K562 (cell line): ENCODE data around the gene MPHOSPH9. TPM values are rescaled to one million over a fixed set of nuclear protein-coding genes. Genes with fewer than 3 reads are reported as not detected.
A peak's percentile ranks its signal among the peaks of the same experiment; 100 is the strongest.

Experiments used
- ATAC-seq: fragments of 200-7000 bp; cut with Tn5 transposase; 3 replicates; pipeline ENCODE4 v1.9.1; 2020; ENCODE audit warnings: moderate library complexity
- BruUV-seq: library from RNA; stranded (reverse); fragments of 400-500 nt; replicated peaks from 2 replicates; lab custom pipeline; 2021; lab: Mats Ljungman, UMichigan
- CTCF ChIA-PET: fragments of 300-600 bp; formaldehyde crosslinking; extraction: SDS; loops from one replicate; lab custom pipeline; 2021; ENCODE audit warnings: low intra/inter-chr PET ratio; lab: Yijun Ruan, JAX
- POLR2A ChIA-PET: fragments of 300-600, 350-650 bp; sonication (Branson Sonifier 250); formaldehyde crosslinking; extraction: SDS; loops from one replicate; lab custom pipeline; 2021; ENCODE audit warnings: antibody characterized with exemption, inconsistent platforms; lab: Yijun Ruan, JAX
- DNase-seq, 4 experiments: peaks; one replicate each; pipeline versions ENCODE4 v3.0.0 to v3.0.0-alpha.2; 2011 to 2018; ENCODE audit warnings: low spot score in 3 of 4, mixed read lengths in 3 of 4; ENCODE audit errors: extremely low read depth in 1 of 4
- FAIRE-seq: peaks from 2 replicates; lab custom pipeline; 2011; peaks lifted over from hg19 to GRCh38; lab: Jason Lieb, UNC
- H2AFZ ChIP-seq: 2 replicates; pipeline ENCODE4 v1.6.0; 2011; ENCODE audit warnings: low read depth, low read length, control low read depth, inconsistent platforms
- H3K27ac ChIP-seq: fragments of 200-600 bp; 3 replicates; pipeline ENCODE4 v1.8.0; 2011; ENCODE audit warnings: low read depth, mild to moderate bottlenecking, control low read depth, inconsistent platforms, low read length, moderate library complexity, mixed read lengths; ENCODE audit errors: extremely low read depth
- H3K27me3 ChIP-seq, 2 experiments: fragments of 300-600 bp in 1 of 2; 2 replicates in 1 of 2; 3 replicates in 1 of 2; pipeline versions ENCODE4 v1.6.0 to v1.8.0; 2011; ENCODE audit warnings: inconsistent platforms in 2 of 2, low read length in 2 of 2, mild to moderate bottlenecking in 1 of 2, mixed read lengths in 1 of 2, moderate library complexity in 1 of 2; ENCODE audit not compliant: control insufficient read depth in 2 of 2, insufficient read depth in 2 of 2
- H3K36me3 ChIP-seq: fragments of 300-600 bp; 3 replicates; pipeline ENCODE4 v1.8.0; 2011; ENCODE audit warnings: mild to moderate bottlenecking, low read length, inconsistent platforms; ENCODE audit not compliant: control insufficient read depth, insufficient read depth
- H3K4me1 ChIP-seq, 2 experiments: fragments of 200-600 bp in 1 of 2; replicated peaks in 1 of 2; 2 replicates in 1 of 2; 3 replicates in 1 of 2; pipeline versions ENCODE4 v1.5.1 to v1.8.0; 2011; ENCODE audit warnings: inconsistent platforms in 2 of 2, low read length in 2 of 2, mild to moderate bottlenecking in 1 of 2, mixed read lengths in 1 of 2, moderate library complexity in 1 of 2; ENCODE audit not compliant: control insufficient read depth in 2 of 2, insufficient read depth in 2 of 2
- H3K4me2 ChIP-seq: 2 replicates; pipeline ENCODE4 v1.6.1; 2011; ENCODE audit warnings: low read length, control low read depth, inconsistent platforms, mixed read lengths; ENCODE audit not compliant: insufficient read depth
- H3K4me3 ChIP-seq: fragments of 200-600 bp; sonication (generic), shearing (Covaris generic); 2 replicates; pipeline ENCODE4 v1.5.1; 2016; ENCODE audit warnings: control low read depth, inconsistent platforms
- H3K79me2 ChIP-seq: fragments of 200-600 bp; 3 replicates; pipeline ENCODE4 v1.8.0; 2011; ENCODE audit warnings: low read length, inconsistent platforms; ENCODE audit not compliant: control insufficient read depth, insufficient read depth
- H3K9ac ChIP-seq, 2 experiments: 2 replicates each; pipeline versions ENCODE4 v1.6.0 to v1.6.1; 2011; ENCODE audit warnings: low read depth in 2 of 2, low read length in 2 of 2, control low read depth in 1 of 2, inconsistent platforms in 1 of 2, mild to moderate bottlenecking in 1 of 2, mixed read lengths in 1 of 2; ENCODE audit not compliant: insufficient read depth in 1 of 2
- H3K9me1 ChIP-seq: one replicate; pipeline ENCODE4 v1.6.0; 2011; ENCODE audit warnings: inconsistent platforms, mild to moderate bottlenecking, low read length, moderate library complexity; ENCODE audit not compliant: control insufficient read depth, insufficient read depth
- H3K9me3 ChIP-seq: replicated peaks from 2 replicates; pipeline ENCODE4 v1.5.1; 2011; ENCODE audit warnings: low read depth, low read length, inconsistent platforms; ENCODE audit not compliant: control insufficient read depth, insufficient read depth
- H4K20me1 ChIP-seq: replicated peaks from 2 replicates; pipeline ENCODE4 v1.6.1; 2011; ENCODE audit warnings: low read length, inconsistent platforms, mixed read lengths; ENCODE audit not compliant: control insufficient read depth, insufficient read depth
- KAT7 ChIP-seq: sonication (generic); formaldehyde crosslinking; IDR thresholded peaks from 2 replicates; pipeline ENCODE4 v1.8.0; 2022; ENCODE audit warnings: missing genetic modification reagents, mild to moderate bottlenecking, borderline replicate concordance
- NFE2L1 ChIP-seq: fragments of 450-650 bp; IDR thresholded peaks from 2 replicates; pipeline ENCODE4 v1.6.1; 2016; ENCODE audit warnings: missing genetic modification characterization, low read depth, mild to moderate bottlenecking, missing compliant biosample characterization, moderate library complexity, borderline replicate concordance
- PKNOX1 ChIP-seq: fragments of 450-650 bp; IDR thresholded peaks from 2 replicates; pipeline ENCODE4 v1.6.1; 2016
- SREBF1 ChIP-seq: fragments of 150-350 bp; IDR thresholded peaks from 2 replicates; pipeline ENCODE4 v1.6.1; 2014; ENCODE audit warnings: antibody characterized with exemption, low read depth, low read length, borderline replicate concordance
- TOE1 ChIP-seq, 2 experiments: fragments of 450-650 bp in 1 of 2; sonication (generic) in 1 of 2; formaldehyde crosslinking in 1 of 2; IDR thresholded peaks; 2 replicates each; pipeline versions ENCODE4 v1.7.1 to v1.8.0; 2016 to 2022; ENCODE audit warnings: borderline replicate concordance in 2 of 2, mild to moderate bottlenecking in 2 of 2, antibody characterized with exemption in 1 of 2, inconsistent platforms in 1 of 2, low read depth in 1 of 2, missing genetic modification reagents in 1 of 2, moderate library complexity in 1 of 2
- YBX1 ChIP-seq: fragments of 450-650 bp; IDR thresholded peaks from 2 replicates; pipeline ENCODE4 v1.7.1; 2016; ENCODE audit warnings: mild to moderate bottlenecking
- ZBTB26 ChIP-seq: fragments of 450-650 bp; formaldehyde crosslinking; IDR thresholded peaks from 2 replicates; pipeline ENCODE4 v1.4.0; 2022; ENCODE audit warnings: missing genetic modification characterization
- ZFP91 ChIP-seq: sonication (generic); formaldehyde crosslinking; IDR thresholded peaks from 2 replicates; pipeline ENCODE4 v1.8.0; 2022; ENCODE audit warnings: mild to moderate bottlenecking, missing genetic modification reagents
- ZNF324 ChIP-seq: fragments of 250-450 bp; sonication (Bioruptor Pico); IDR thresholded peaks from 2 replicates; pipeline ENCODE4 v1.4.0; 2020; ENCODE audit warnings: mild to moderate bottlenecking
- ZNF512 ChIP-seq: IDR thresholded peaks from 2 replicates; pipeline ENCODE4 v1.6.1; 2016; ENCODE audit warnings: missing genetic modification characterization, missing compliant biosample characterization
- WGBS: fragments of 100-300 bp; shearing (Covaris generic); methylation state at CpG from one replicate; pipeline ENCODE4 v1.1.6; 2016; ENCODE audit warnings: low coverage, mixed read lengths; ENCODE audit not compliant: insufficient coverage; ENCODE audit errors: missing lambda C conversion rate; 5-methylcytosine and 5-hydroxymethylcytosine counted together
- in situ Hi-C: fragments of 300-500 bp; cut with MboI; formaldehyde crosslinking; loops from 4 replicates; pipeline ENCODE4 v1.15.0; 2018; ENCODE audit warnings: inconsistent platforms, mixed read lengths
- intact Hi-C: fragments of 100-400 bp; cut with micrococcal nuclease; formaldehyde crosslinking; loops from 2 replicates; pipeline ENCODE4 v1.14.2; 2022
- polyA plus RNA-seq, 8 experiments: library from polyadenylated mRNA; depleted of rRNA in 4 of 8; stranded (reverse) in 5 of 8; unstranded in 3 of 8; fragments of >200 nt; fragmentation: Nextera tagmentation in 2 of 8; fragmentation: Illumina TruSeq in 1 of 8; extraction: Ambion mirVana in 2 of 8; extraction: Trizol in 1 of 8; gene quantifications; 2 replicates each; pipeline versions ENCODE4 v1.2.1 to v1.2.3, GENCODE V29; 2011 to 2014; ENCODE audit warnings: inconsistent platforms in 1 of 8, missing spikeins in 1 of 8
- total RNA-seq, 7 experiments: library from RNA; depleted of rRNA in 6 of 7; stranded (reverse); fragments of >200 nt in 6 of 7; fragmentation: Illumina TruSeq in 2 of 7; extraction: Trizol in 2 of 7; gene quantifications; 2 replicates each; pipeline versions ENCODE4 v1.2.1 to v1.2.3, GENCODE V29; 2011 to 2021; ENCODE audit warnings: low replicate concordance in 1 of 7

The MPHOSPH9 gene
- total and polyA plus RNA-seq, 9 of the 15 experiments (the other 6 are each of a cell fraction or from before 2014, with no cell fraction given) = 14.2 to 103 (median 54.5) TPM

- Histone ChIP-seq H3K36me3 (no peaks in the 10 kb centered on the region), H3K4me1 (peaks cover 13 to 24% of the 10 kb centered on the region in 2 experiments; a peak in 4 of 5 replicates), H3K9me1 (no peaks in the 10 kb centered on the region), H3K27ac (peak overlapping the region; percentile 63; the same call in 2 of the 3 replicates), H3K4me3 (no peak overlapping the region), H3K27me3 (no peaks in the 10 kb centered on the region), H4K20me1 (peaks cover 7% of the 10 kb centered on the region; the same call in 1 of the 2 replicates), H3K4me2 (peak overlapping the region; percentile 53; the same call in 1 of the 2 replicates), H3K79me2 (no peaks in the 10 kb centered on the region), H2AFZ (no peak overlapping the region), H3K9me3 (no peaks in the 10 kb centered on the region), H3K9ac (peak overlapping the region; percentile 26 to 69; a peak in 1 of 4 replicates)
- POLR2A ChIA-PET = interaction anchor here (0.6 to 1.3 kb wide), 3 partner anchors 10 to 35 kb away, joined by 3 to 4 read pairs (median 3); no protein-coding TSS in a partner anchor
- CTCF ChIA-PET = no interaction called here
- FAIRE-seq (no peak), DNase-seq (no peak), ATAC-seq (no peak)
- BruUV-seq = no TSS peak
- intact Hi-C loops = no loop called here
- 74% methylated on average over 6 of the region's 6 CpGs for whole genome bisulfite sequencing
- TF ChIP-seq KAT7 (CRISPR knock-in tag) (no peak), YBX1 (no peak), ZBTB26 (no peak), PKNOX1 (no peak), ZFP91 (no peak), NFE2L1 (tag) (no peak), ZNF512 (tag) (no peak), ZNF324 (CRISPR knock-in tag) (no peak), TOE1 (IDR thresholded peaks at IDR 0.05; ENCODE audit: borderline replicate concordance) (no peak), TOE1 (CRISPR knock-in tag; IDR thresholded peaks at IDR 0.05; ENCODE audit: borderline replicate concordance, low read depth) (no peak), SREBF1 (no peak)
- in situ Hi-C loops = no loop called here
These were observed 105.8 kb downstream of the MPHOSPH9 start for GRCh38 chr12:123127182-123127495.
